Adrenal gland (tissue), 12 donors: ENCODE results near the gene CEP164. TPM values are rescaled to one million over a fixed set of nuclear protein-coding genes. Genes with fewer than 3 reads are reported as not detected.
A peak's percentile ranks its signal among the peaks of the same experiment; 100 is the strongest.

Experiments used
- DNase-seq, 7 donors: peaks; one replicate each; pipeline ENCODE4 v3.0.0-alpha.2; 2019 to 2020
- H3K27ac ChIP-seq, 5 donors: fragments of 200-600 bp; sonication (generic) in 4 of 5; 1 replicate in 3 of 5; 2 replicates in 2 of 5; pipeline versions ENCODE4 v1.5.1 to v1.8.0; 2016 to 2020; ENCODE audit warnings: mild to moderate bottlenecking in 1 of 5
- H3K27me3 ChIP-seq: fragments of 200-600 bp; 2 replicates; pipeline ENCODE4 v1.8.0; 2021
- H3K36me3 ChIP-seq, 2 donors: fragments of 200-600 bp; replicated peaks in 1 of 2; 1 replicate in 1 of 2; 2 replicates in 1 of 2; pipeline versions ENCODE4 v1.5.1 to v1.8.0; 2018 to 2022
- H3K4me1 ChIP-seq, 2 donors: fragments of 200-600 bp; replicated peaks in 1 of 2; 1 replicate in 1 of 2; 2 replicates in 1 of 2; pipeline versions ENCODE4 v1.5.1 to v1.8.0; 2018 to 2021
- H3K4me3 ChIP-seq, 4 donors: fragments of 200-600 bp; sonication (generic) in 3 of 4; one replicate each; pipeline ENCODE4 v1.5.1; 2016 to 2018
- H3K9me3 ChIP-seq, 3 donors: fragments of 200-600 bp; sonication (generic) in 1 of 3; replicated peaks in 1 of 3; 1 replicate in 2 of 3; 2 replicates in 1 of 3; pipeline versions ENCODE4 v1.5.1 to v1.8.0; 2016 to 2021
- POLR2A ChIP-seq, 2 donors: fragments of 450-650 bp; IDR thresholded peaks; one replicate each; pipeline ENCODE4 v1.6.1; 2017; ENCODE audit warnings: antibody characterized with exemption in 2 of 2, mild to moderate bottlenecking in 2 of 2, moderate library complexity in 1 of 2
- WGBS, 4 donors: extraction: QIAGEN DNeasy Blood & Tissue Kit in 2 of 4; methylation state at CpG; one replicate each; pipeline versions ENCODE4 v1.1.5 to v1.1.7; 2013 to 2017; 5-methylcytosine and 5-hydroxymethylcytosine counted together
- intact Hi-C, 2 donors: fragments of 100-400 bp; cut with DNase I; formaldehyde crosslinking; loops; one replicate each; pipeline versions ENCODE4 v1.14.1 to v1.15.0; 2022 to 2023
- polyA plus RNA-seq, 3 donors: library from polyadenylated mRNA; stranded (reverse); fragments of 200-250 nt in 2 of 3; fragments of 350-450 nt in 1 of 3; fragmentation: Illumina TruSeq in 1 of 3; extraction: RNeasy Lipid Tissue Mini Kit (QIAGEN cat#74804) in 1 of 3; gene quantifications; one replicate each; pipeline ENCODE4 v1.2.3, GENCODE V29; 2013 to 2014
- total RNA-seq, 9 donors: library from RNA; depleted of rRNA in 4 of 9; stranded (reverse); fragments of >200 nt in 4 of 9; fragments of 120-200 nt in 1 of 9; fragmentation: NEBNext Ultra II Directional in 1 of 9; extraction: Animal tissue kit (Norgen Biotek cat#: 25700) in 1 of 9; gene quantifications; one replicate each; pipeline versions ENCODE4 v1.1.0 to v1.2.4, GENCODE V29; 2013 to 2023
- TF ChIP-seq, protein P1 (sequence below), 6 experiments: fragments of 450-650 bp in 4 of 6; fragments of 200-600 bp in 2 of 6; sonication (generic) in 1 of 6; IDR thresholded peaks; 1 replicate in 5 of 6; 2 replicates in 1 of 6; pipeline versions ENCODE4 v1.5.1 to v1.8.0; 2016 to 2021; ENCODE audit warnings: antibody characterized with exemption in 6 of 6, mild to moderate bottlenecking in 2 of 6, moderate library complexity in 1 of 6
- donor health status: healthy with polysubstance abuse.
- donor health status: Bipolar disorder and iron deficiency.
- donor health status: DM: yes; HTN: yes; CAD: no.
- donor health status: DM: no; HTN: no; CAD: no.
- donor health status: DM: no; HTN: no; CAD: no.
- donor health status: DM: yes; HTN: yes; CAD: no.

The CEP164 gene
- total and polyA plus RNA-seq, 12 donors, result 10.6 to 82.9 (median 24.1) TPM

DNA sequence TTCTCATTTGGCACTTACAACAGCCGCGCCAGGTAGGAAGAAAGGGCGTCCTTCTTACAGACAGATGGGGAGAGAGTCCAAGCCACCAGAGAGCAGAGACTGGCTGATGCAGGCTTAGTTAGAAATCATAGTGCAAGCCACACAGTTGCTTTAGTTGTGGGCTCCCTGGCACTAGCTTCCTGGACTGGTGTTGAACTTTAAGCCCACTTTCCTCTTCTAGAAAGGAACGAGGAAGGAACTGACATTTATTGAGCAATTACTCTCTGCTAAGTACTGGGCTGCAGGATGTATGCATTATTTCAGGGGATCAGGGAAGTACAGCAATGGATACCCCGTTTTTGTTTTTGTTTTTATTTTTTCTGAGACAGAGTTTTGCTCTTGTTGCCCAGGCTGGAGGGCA lies 14.6 kb upstream of the CEP164 start:
- intact Hi-C loops, result loop anchor here in 1 of 2 donors (10.0 kb wide), 1 partner anchor 68 kb away; no protein-coding TSS in a partner anchor
- 31 to 65% (median 43%) methylated on average over 5 of the region's 5 CpGs for WGBS, 4 donors
- Histone ChIP-seq H3K27ac (peak overlapping the region in 1 of 5 donors; percentile 9), H3K4me3 (no peak overlapping the region), H3K9me3 (no peaks in the 10 kb centered on the region), H3K27me3 (no peaks in the 10 kb centered on the region), H3K36me3 (no peaks in the 10 kb centered on the region), H3K4me1 (peaks cover 19 to 41% of the 10 kb centered on the region in 2 donors)
- TF ChIP-seq, protein P1, sequence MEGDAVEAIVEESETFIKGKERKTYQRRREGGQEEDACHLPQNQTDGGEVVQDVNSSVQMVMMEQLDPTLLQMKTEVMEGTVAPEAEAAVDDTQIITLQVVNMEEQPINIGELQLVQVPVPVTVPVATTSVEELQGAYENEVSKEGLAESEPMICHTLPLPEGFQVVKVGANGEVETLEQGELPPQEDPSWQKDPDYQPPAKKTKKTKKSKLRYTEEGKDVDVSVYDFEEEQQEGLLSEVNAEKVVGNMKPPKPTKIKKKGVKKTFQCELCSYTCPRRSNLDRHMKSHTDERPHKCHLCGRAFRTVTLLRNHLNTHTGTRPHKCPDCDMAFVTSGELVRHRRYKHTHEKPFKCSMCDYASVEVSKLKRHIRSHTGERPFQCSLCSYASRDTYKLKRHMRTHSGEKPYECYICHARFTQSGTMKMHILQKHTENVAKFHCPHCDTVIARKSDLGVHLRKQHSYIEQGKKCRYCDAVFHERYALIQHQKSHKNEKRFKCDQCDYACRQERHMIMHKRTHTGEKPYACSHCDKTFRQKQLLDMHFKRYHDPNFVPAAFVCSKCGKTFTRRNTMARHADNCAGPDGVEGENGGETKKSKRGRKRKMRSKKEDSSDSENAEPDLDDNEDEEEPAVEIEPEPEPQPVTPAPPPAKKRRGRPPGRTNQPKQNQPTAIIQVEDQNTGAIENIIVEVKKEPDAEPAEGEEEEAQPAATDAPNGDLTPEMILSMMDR (IDR thresholded peaks at IDR 0.05), result no peak
- no peak for TF ChIP-seq POLR2A (IDR thresholded peaks at IDR 0.05)
- DNase-seq, result no peak

DNA sequence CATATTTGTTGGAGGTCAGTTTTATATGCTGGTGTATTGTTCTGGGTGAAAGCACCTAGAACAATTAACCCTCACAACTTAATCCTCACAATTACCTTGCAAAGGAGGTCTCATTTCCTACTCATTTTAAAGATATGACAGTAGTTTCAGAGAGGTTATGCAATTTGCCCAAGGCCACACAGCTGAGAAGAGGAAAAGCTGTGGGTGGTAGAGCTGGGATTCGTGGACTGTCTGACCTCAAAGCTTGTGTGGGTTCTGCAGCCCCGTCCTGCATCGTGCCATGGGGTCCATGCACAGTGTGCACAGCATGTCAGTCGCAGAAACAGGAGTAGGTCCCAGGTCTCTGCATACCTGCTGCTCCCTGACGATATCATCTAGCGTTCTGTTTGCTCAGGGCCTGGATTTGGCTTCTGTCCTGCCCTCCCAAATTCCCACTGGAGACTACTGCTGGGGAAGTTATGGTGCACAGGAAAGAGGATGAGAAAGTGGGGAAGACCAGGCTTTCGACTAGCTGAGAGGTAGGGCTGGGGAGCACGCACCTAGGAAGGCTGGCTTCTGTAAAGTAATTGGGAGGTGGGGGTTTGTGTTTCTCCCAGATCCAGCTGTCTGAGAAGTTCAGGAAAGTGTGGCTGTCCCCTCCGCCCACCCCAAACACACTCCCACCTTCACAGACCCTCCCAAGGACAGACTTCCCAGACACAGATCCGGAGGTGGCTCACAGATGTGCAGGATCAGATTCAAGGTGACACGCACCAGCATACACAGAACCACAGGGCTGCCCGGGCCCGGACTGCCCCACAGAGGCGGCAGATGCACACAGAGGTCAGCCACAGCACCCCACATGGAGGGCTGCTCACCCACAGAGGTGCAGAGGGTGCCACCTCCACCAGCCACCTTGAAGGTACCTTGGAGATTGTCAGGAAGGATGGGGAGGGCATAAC lies 13.6 kb upstream of the CEP164 start:
- Histone ChIP-seq H3K27ac (peak overlapping the region in 1 of 5 donors; percentile 51), H3K9me3 (no peaks in the 10 kb centered on the region), H3K4me3 (peak overlapping the region in 2 of 4 donors; percentile 80 to 93), H3K4me1 (peaks cover 19 to 41% of the 10 kb centered on the region in 2 donors), H3K27me3 (no peaks in the 10 kb centered on the region), H3K36me3 (no peaks in the 10 kb centered on the region)
- 39 to 49% (median 42%) methylated on average over 9 to 14 of the region's 14 CpGs for WGBS, 4 donors
- intact Hi-C loops, result loop anchor here in 1 of 2 donors (10.0 kb wide), 1 partner anchor 69 kb away; no protein-coding TSS in a partner anchor
- TF ChIP-seq, protein P1 (IDR thresholded peaks at IDR 0.05), result no peak
- no peak for TF ChIP-seq POLR2A (IDR thresholded peaks at IDR 0.05)
- DNase-seq, result peak in 3 of 7 donors; percentile 30 to 47 (median 33)

DNA sequence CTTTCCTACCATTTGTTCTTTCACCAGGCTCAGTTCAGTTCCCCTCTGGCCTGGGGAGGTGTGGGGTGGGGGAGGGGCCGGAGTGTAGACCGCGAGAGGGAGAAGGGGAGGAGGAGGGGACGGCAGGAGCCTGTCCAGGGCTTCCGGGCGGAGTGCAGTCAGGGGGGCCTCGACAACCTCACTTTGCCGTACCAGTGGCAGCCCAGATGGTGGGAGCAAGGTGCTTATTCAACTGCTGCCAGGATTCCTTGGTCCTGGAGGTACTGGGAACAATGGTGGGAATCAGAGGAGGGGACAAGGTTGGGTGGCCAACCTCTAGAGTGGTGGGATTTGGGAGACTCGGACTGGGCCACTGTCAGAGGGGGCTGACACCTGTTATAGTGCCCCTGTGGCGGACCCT lies 12.8 kb upstream of the CEP164 start:
- Histone ChIP-seq H3K4me1 (peaks cover 19 to 41% of the 10 kb centered on the region in 2 donors), H3K27ac (peak overlapping the region in 1 of 5 donors; percentile 51), H3K9me3 (no peaks in the 10 kb centered on the region), H3K27me3 (no peaks in the 10 kb centered on the region), H3K36me3 (no peaks in the 10 kb centered on the region), H3K4me3 (peak overlapping the region in 2 of 4 donors; percentile 80 to 93)
- WGBS, 4 donors, result 8 to 28% (median 10%) methylated on average over 7 to 10 of the region's 10 CpGs
- intact Hi-C loops, result loop anchor here (5.0 to 10.0 kb wide), 2 partner anchors 70 to 83 kb away; partner anchors contain the start of genes PCSK7 (in 1 of the 2) and RNF214 (in 1 of the 2)
- TF ChIP-seq POLR2A (IDR thresholded peaks at IDR 0.05), result no peak
- TF ChIP-seq, protein P1 (IDR thresholded peaks at IDR 0.05), result no peak
- peak in 2 of 7 donors; percentile 28 to 29 for DNase-seq
